Mucosa of stomach (tissue), 1 donor: ENCODE data around the gene SPACA9.

ENCODE experiments used
- H3K27me3 ChIP-seq: one replicate; pipeline ENCODE4 v1.7.0; 2013; ENCODE audit warnings: mild to moderate bottlenecking, low read length; ENCODE audit not compliant: control insufficient read depth, insufficient read depth
- H3K36me3 ChIP-seq: one replicate; pipeline ENCODE4 v1.7.0; 2013; ENCODE audit warnings: low read length; ENCODE audit not compliant: control insufficient read depth, insufficient read depth
- H3K4me1 ChIP-seq: one replicate; pipeline ENCODE4 v1.7.0; 2013; ENCODE audit warnings: mild to moderate bottlenecking, low read length; ENCODE audit not compliant: control insufficient read depth, insufficient read depth
- H3K4me3 ChIP-seq: one replicate; pipeline ENCODE4 v1.7.0; 2013; ENCODE audit warnings: low read length
- H3K9ac ChIP-seq: one replicate; pipeline ENCODE4 v1.7.0; 2013; ENCODE audit warnings: mild to moderate bottlenecking, low read length, moderate library complexity
- H3K9me3 ChIP-seq: one replicate; pipeline ENCODE4 v1.7.0; 2013; ENCODE audit warnings: mild to moderate bottlenecking, low read length, moderate library complexity; ENCODE audit not compliant: control insufficient read depth
- donor health status: Pancreatic carcinoma.

The SPACA9 gene

DNA sequence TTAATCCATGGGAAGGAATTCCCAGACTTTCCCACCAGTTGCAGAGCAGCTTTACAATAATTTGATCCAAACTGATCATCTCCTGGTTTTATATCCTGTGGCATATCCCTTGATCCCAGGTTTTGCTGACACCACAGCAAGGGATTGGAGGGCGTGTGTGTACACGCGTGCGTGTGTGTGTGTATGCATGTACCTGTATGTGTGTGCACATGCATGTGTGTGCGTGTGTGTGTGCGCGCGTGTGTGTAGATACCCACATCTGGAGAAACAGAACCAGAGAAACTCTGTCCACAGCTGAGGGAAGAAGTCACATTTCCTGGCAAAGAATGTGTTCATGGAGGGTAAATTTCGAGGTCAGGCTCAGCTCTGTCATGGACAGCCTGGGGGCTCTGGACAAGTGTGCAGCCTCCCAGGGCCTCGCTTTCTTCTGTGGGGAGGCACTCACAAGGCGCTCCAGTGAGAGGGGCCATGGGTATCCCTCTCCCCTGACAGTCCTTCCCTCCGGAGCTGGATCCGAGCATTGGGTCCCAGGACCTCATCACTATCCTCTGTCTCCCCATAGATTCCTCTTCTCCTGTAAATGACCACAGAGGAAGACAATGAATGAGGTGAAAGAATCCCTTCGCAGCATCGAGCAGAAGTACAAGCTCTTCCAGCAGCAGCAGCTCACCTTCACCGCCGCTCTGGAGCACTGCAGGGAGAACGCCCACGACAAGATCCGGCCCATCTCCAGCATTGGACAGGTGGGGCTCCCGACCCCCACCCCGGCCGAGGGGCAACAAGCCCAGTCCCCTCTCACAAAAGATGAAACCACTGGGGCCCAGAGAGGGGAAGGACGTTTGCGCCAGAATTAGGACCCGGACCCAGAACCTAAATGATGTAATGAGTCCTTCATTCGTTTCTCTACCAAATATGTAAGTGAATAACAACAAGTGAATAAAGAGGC, 4.9 kb downstream of the SPACA9 start:
- H3K4me1 ChIP-seq: peaks cover 5% of the 10 kb centered on the region
- no peaks in the 10 kb centered on the region for H3K27me3 ChIP-seq
- H3K4me3 ChIP-seq: no peak overlapping the region
- H3K36me3 ChIP-seq: no peaks in the 10 kb centered on the region
- no peaks in the 10 kb centered on the region for H3K9me3 ChIP-seq
- H3K9ac ChIP-seq: no peak overlapping the region

- H3K9ac ChIP-seq: no peak overlapping the region
- H3K27me3 ChIP-seq: no peaks in the 10 kb centered on the region
- no peaks in the 10 kb centered on the region for H3K36me3 ChIP-seq
- no peak overlapping the region for H3K4me3 ChIP-seq
- H3K9me3 ChIP-seq: no peaks in the 10 kb centered on the region
- H3K4me1 ChIP-seq: no peaks in the 10 kb centered on the region
These were observed 7.1 kb downstream of the SPACA9 start for GRCh38 chr9:132885720-132886333.

DNA sequence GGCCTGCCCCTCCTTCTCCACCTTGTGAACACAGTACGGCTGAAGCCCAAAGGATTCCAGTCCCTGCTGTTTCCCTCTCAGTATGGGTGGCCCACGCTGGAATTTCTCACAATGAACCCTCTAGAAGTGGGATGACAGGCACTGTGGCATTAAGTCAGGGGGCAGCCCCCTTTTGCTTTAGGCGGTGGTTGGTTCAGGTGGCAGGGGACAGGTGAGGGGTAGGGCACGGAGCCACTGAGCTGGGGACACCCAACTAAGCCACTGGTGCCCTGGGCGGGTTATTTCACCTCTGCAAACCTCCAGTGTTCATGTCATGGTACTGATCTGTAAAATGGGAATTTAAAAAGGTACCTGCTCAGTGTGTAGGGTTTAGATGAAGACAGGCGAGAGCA, 7.6 kb downstream of the SPACA9 start:
- Histone ChIP-seq H3K4me3 (no peak overlapping the region), H3K9me3 (no peaks in the 10 kb centered on the region), H3K36me3 (no peaks in the 10 kb centered on the region), H3K27me3 (no peaks in the 10 kb centered on the region), H3K9ac (no peak overlapping the region), H3K4me1 (no peaks in the 10 kb centered on the region)

GRCh38 chr9:132887181-132888120, 8.8 kb downstream of the SPACA9 start:
- no peaks in the 10 kb centered on the region for H3K4me1 ChIP-seq
- no peaks in the 10 kb centered on the region for H3K27me3 ChIP-seq
- no peak overlapping the region for H3K4me3 ChIP-seq
- no peak overlapping the region for H3K9ac ChIP-seq
- H3K36me3 ChIP-seq: no peaks in the 10 kb centered on the region
- H3K9me3 ChIP-seq: no peaks in the 10 kb centered on the region

GRCh38 chr9:132888151-132888550, 9.5 kb downstream of the SPACA9 start:
- Histone ChIP-seq H3K4me1 (no peaks in the 10 kb centered on the region), H3K27me3 (no peaks in the 10 kb centered on the region), H3K9me3 (no peaks in the 10 kb centered on the region), H3K36me3 (no peaks in the 10 kb centered on the region), H3K9ac (no peak overlapping the region), H3K4me3 (no peak overlapping the region)

GRCh38 chr9:132892400-132892799, 13.7 kb downstream of the SPACA9 start:
- H3K9me3 ChIP-seq: no peaks in the 10 kb centered on the region
- no peak overlapping the region for H3K4me3 ChIP-seq
- peaks cover 11% of the 10 kb centered on the region for H3K36me3 ChIP-seq
- H3K27me3 ChIP-seq: no peaks in the 10 kb centered on the region
- H3K9ac ChIP-seq: no peak overlapping the region
- H3K4me1 ChIP-seq: peaks cover 18% of the 10 kb centered on the region

GRCh38 chr9:132894346-132894745, 15.6 kb downstream of the SPACA9 start:
- no peaks in the 10 kb centered on the region for H3K9me3 ChIP-seq
- peaks cover 11% of the 10 kb centered on the region for H3K36me3 ChIP-seq
- no peak overlapping the region for H3K4me3 ChIP-seq
- no peak overlapping the region for H3K9ac ChIP-seq
- peaks cover 18% of the 10 kb centered on the region for H3K4me1 ChIP-seq
- no peaks in the 10 kb centered on the region for H3K27me3 ChIP-seq

GRCh38 chr9:132894862-132895835, 16.5 kb downstream of the SPACA9 start:
- Histone ChIP-seq H3K9ac (no peak overlapping the region), H3K4me1 (peaks cover 18% of the 10 kb centered on the region), H3K27me3 (no peaks in the 10 kb centered on the region), H3K4me3 (no peak overlapping the region), H3K9me3 (no peaks in the 10 kb centered on the region), H3K36me3 (peaks cover 11% of the 10 kb centered on the region)

GRCh38 chr9:132896264-132896663, 17.6 kb downstream of the SPACA9 start:
- H3K27me3 ChIP-seq: no peaks in the 10 kb centered on the region
- no peak overlapping the region for H3K9ac ChIP-seq
- H3K9me3 ChIP-seq: no peaks in the 10 kb centered on the region
- no peak overlapping the region for H3K4me3 ChIP-seq
- peaks cover 11% of the 10 kb centered on the region for H3K36me3 ChIP-seq
- H3K4me1 ChIP-seq: peaks cover 18% of the 10 kb centered on the region

DNA sequence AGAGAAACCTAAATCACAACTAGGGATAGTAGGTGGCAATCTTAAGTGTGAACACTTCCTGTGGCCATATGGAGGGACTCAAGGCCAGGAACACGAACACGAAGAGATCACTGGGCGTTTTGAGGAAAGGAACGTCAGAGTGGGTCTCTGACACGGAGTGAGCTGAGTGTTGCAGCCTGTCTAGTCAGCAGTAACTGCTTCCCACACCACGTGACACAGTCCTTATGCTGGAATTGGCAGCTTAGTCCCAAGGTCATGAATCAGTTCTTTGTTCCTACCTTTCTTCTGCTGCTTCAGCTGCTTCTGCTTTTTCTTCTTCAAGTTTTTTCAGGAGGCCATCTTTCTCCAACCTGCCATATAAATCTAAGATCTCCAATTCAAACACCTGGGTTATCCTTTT, 18.2 kb downstream of the SPACA9 start:
- no peaks in the 10 kb centered on the region for H3K27me3 ChIP-seq
- H3K4me1 ChIP-seq: peaks cover 18% of the 10 kb centered on the region
- no peak overlapping the region for H3K9ac ChIP-seq
- no peaks in the 10 kb centered on the region for H3K9me3 ChIP-seq
- no peak overlapping the region for H3K4me3 ChIP-seq
- H3K36me3 ChIP-seq: peaks cover 11% of the 10 kb centered on the region

DNA sequence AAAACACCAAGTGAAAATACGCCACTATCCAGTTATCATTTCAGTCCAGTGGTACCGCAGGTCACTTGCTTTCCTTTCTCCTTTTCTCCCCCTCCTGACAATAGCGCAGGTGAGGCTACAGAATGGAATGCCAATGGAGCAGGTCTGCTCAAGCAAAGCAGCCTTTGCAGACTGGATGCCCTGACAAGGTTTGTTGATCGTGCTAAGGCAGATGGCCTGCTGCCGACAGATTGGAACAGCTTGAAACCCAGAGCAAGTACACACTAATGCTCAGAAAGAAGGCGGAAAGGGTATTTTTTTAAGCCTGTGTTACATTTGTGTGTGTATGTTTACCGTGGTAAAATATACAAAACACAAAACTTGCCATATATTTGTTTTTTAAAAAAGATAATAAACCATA, 19.4 kb downstream of the SPACA9 start:
- H3K9me3 ChIP-seq: no peaks in the 10 kb centered on the region
- no peak overlapping the region for H3K9ac ChIP-seq
- peaks cover 11% of the 10 kb centered on the region for H3K36me3 ChIP-seq
- H3K4me3 ChIP-seq: no peak overlapping the region
- H3K27me3 ChIP-seq: no peaks in the 10 kb centered on the region
- peaks cover 18% of the 10 kb centered on the region for H3K4me1 ChIP-seq
